Trophoblast cell (in vitro differentiated cells and primary cell): ENCODE results near the gene TSPAN9.

Experiments
- DNase-seq, 2 donors: peaks; one replicate each; pipeline ENCODE4 v3.0.0-alpha.2; 2016
- H2AFZ ChIP-seq: 2 replicates; pipeline ENCODE4 v1.6.1; 2013; ENCODE audit warnings: low read length, moderate library complexity, mild to moderate bottlenecking; ENCODE audit not compliant: insufficient read depth, poor library complexity
- H2AK5ac ChIP-seq: 2 replicates; pipeline ENCODE4 v1.6.1; 2013; ENCODE audit warnings: mild to moderate bottlenecking, low read length
- H2BK120ac ChIP-seq: 2 replicates; pipeline ENCODE4 v1.6.1; 2013; ENCODE audit warnings: low read length, mild to moderate bottlenecking, moderate library complexity; ENCODE audit not compliant: insufficient read depth, poor library complexity
- H2BK12ac ChIP-seq: 2 replicates; pipeline ENCODE4 v1.6.1; 2013; ENCODE audit warnings: mild to moderate bottlenecking, low read length, moderate library complexity
- H2BK5ac ChIP-seq: 2 replicates; pipeline ENCODE4 v1.6.1; 2013; ENCODE audit warnings: low read length, low read depth, moderate library complexity, mild to moderate bottlenecking; ENCODE audit not compliant: poor library complexity
- H3K14ac ChIP-seq: 2 replicates; pipeline ENCODE4 v1.6.1; 2013; ENCODE audit warnings: mild to moderate bottlenecking, low read length
- H3K18ac ChIP-seq: 2 replicates; pipeline ENCODE4 v1.6.1; 2013; ENCODE audit warnings: mild to moderate bottlenecking, low read length
- H3K23ac ChIP-seq: 2 replicates; pipeline ENCODE4 v1.6.1; 2013; ENCODE audit warnings: low read length
- H3K27ac ChIP-seq: 2 replicates; pipeline ENCODE4 v1.5.1; 2013; ENCODE audit warnings: low read depth, mild to moderate bottlenecking, inconsistent platforms, low read length, moderate library complexity
- H3K27me3 ChIP-seq: 2 replicates; pipeline ENCODE4 v1.6.1; 2013; ENCODE audit warnings: inconsistent platforms, mild to moderate bottlenecking, low read length, moderate library complexity; ENCODE audit not compliant: insufficient read depth
- H3K36me3 ChIP-seq, 2 experiments: 1 replicate in 1 of 2; 2 replicates in 1 of 2; pipeline ENCODE4 v1.6.1; 2013; ENCODE audit warnings: low read length in 2 of 2, mild to moderate bottlenecking in 2 of 2, moderate library complexity in 1 of 2; ENCODE audit not compliant: insufficient read depth in 2 of 2, control insufficient read depth in 1 of 2
- H3K4ac ChIP-seq: 2 replicates; pipeline ENCODE4 v1.6.1; 2013; ENCODE audit warnings: low read depth, mild to moderate bottlenecking, low read length, moderate library complexity
- H3K4me1 ChIP-seq, 2 experiments: 1 replicate in 1 of 2; 2 replicates in 1 of 2; pipeline ENCODE4 v1.6.1; 2013; ENCODE audit warnings: low read length in 2 of 2, mild to moderate bottlenecking in 2 of 2, moderate library complexity in 1 of 2; ENCODE audit not compliant: insufficient read depth in 2 of 2, control insufficient read depth in 1 of 2
- H3K4me2 ChIP-seq: 2 replicates; pipeline ENCODE4 v1.6.1; 2013; ENCODE audit warnings: inconsistent platforms, mild to moderate bottlenecking, low read length, moderate library complexity
- H3K4me3 ChIP-seq: 2 replicates; pipeline ENCODE4 v1.5.1; 2013; ENCODE audit warnings: mild to moderate bottlenecking, low read depth, low read length, inconsistent platforms
- H3K79me1 ChIP-seq: one replicate; pipeline ENCODE4 v1.6.1; 2013; ENCODE audit warnings: low read length
- H3K79me2 ChIP-seq: 2 replicates; pipeline ENCODE4 v1.6.1; 2013; ENCODE audit warnings: low read length, mild to moderate bottlenecking; ENCODE audit not compliant: control insufficient read depth, insufficient read depth, poor library complexity
- H3K9ac ChIP-seq: 2 replicates; pipeline ENCODE4 v1.6.1; 2013; ENCODE audit warnings: mild to moderate bottlenecking, low read length
- H3K9me3 ChIP-seq: 2 replicates; pipeline ENCODE4 v1.6.1; 2013; ENCODE audit warnings: low read depth, mild to moderate bottlenecking, control low read depth, inconsistent platforms, low read length; ENCODE audit not compliant: insufficient read depth
- H4K12ac ChIP-seq: 2 replicates; pipeline ENCODE4 v1.6.1; 2013; ENCODE audit warnings: low read depth, mild to moderate bottlenecking, low read length, moderate library complexity
- H4K8ac ChIP-seq: 2 replicates; pipeline ENCODE4 v1.6.1; 2013; ENCODE audit warnings: low read depth, mild to moderate bottlenecking, low read length, moderate library complexity
- H4K91ac ChIP-seq: one replicate; pipeline ENCODE4 v1.6.1; 2013; ENCODE audit warnings: low read depth, mild to moderate bottlenecking, low read length, moderate library complexity
- WGBS: extraction: QIAGEN DNeasy Blood & Tissue Kit; methylation state at CpG from one replicate; pipeline ENCODE4 v1.1.7; 2013; ENCODE audit warnings: missing lambda C conversion rate; ENCODE audit not compliant: insufficient read length, insufficient coverage; ENCODE audit errors: extremely low coverage; 5-methylcytosine and 5-hydroxymethylcytosine counted together

The TSPAN9 gene

DNA sequence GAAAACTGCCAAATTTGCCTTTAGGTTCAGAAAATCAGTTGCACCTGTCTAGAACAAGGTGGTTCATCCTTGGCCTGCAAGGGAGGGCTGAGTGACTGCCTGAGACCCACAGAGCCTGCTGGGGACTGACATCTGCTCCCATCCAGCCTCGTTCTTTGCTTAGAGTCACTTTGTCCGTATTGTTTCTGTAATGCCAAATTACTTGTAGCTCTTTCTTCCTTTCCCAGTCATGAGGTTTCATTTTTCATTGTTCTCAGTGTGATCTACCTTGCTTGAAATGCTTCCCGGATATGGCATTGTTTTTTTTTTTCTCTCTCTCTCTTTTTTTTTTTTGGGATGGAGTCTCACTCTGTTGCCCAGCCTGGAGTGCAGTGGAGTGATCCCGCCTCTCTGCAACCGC is 21.3 kb downstream of the TSPAN9 start:
- H2BK120ac ChIP-seq = no peak overlapping the region
- H4K12ac ChIP-seq = no peak overlapping the region
- no peak overlapping the region for H3K14ac ChIP-seq
- no peak overlapping the region for H2BK5ac ChIP-seq
- H3K9me3 ChIP-seq = peaks cover 3% of the 10 kb centered on the region
- peaks cover 7% of the 10 kb centered on the region for H3K79me1 ChIP-seq
- no peak overlapping the region for H3K27ac ChIP-seq
- no peak overlapping the region for H3K4me2 ChIP-seq
- H2AFZ ChIP-seq = no peak overlapping the region
- no peak overlapping the region for H3K9ac ChIP-seq
- peaks cover 11 to 15% of the 10 kb centered on the region in 2 experiments for H3K4me1 ChIP-seq
- H4K91ac ChIP-seq = no peak overlapping the region
- H3K27me3 ChIP-seq = no peaks in the 10 kb centered on the region
- H3K23ac ChIP-seq = no peak overlapping the region
- H2AK5ac ChIP-seq = no peak overlapping the region
- no peak overlapping the region for H4K8ac ChIP-seq
- DNase-seq = no peak
- H3K4me3 ChIP-seq = no peak overlapping the region
- no peaks in the 10 kb centered on the region for H3K79me2 ChIP-seq
- WGBS = no CpG with 5 or more reads among the region's 5 CpGs
- no peak overlapping the region for H3K4ac ChIP-seq
- no peak overlapping the region for H3K18ac ChIP-seq
- no peak overlapping the region for H2BK12ac ChIP-seq
- peaks cover 2% of the 10 kb centered on the region in 2 experiments for H3K36me3 ChIP-seq

DNA sequence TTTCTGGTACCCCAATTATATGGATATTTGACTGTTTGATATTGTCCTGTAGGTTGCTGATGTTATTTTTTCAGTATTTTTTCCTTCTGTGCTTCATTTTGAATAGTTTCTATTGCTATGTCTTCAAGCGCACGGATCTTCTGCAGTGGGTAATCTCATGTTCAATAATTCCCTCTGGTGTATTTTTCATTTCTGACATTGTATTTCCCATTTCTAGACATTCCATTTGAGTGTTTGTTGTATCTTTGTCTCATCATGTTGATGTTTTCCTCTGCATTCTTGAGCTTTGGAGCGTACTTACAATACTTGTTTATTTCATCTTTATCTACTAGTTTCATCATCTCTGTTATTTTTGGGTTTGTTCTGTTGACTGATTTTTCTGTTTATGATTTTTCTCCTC is 22.0 kb downstream of the TSPAN9 start:
- no CpG with 5 or more reads among the region's 3 CpGs for WGBS
- Histone ChIP-seq H2BK5ac (no peak overlapping the region), H3K79me1 (peaks cover 7% of the 10 kb centered on the region), H4K12ac (no peak overlapping the region), H2BK12ac (no peak overlapping the region), H3K9me3 (peaks cover 3% of the 10 kb centered on the region), H4K91ac (no peak overlapping the region), H3K79me2 (no peaks in the 10 kb centered on the region), H3K4me3 (no peak overlapping the region), H3K27me3 (no peaks in the 10 kb centered on the region), H3K23ac (no peak overlapping the region), H2AFZ (no peak overlapping the region), H3K4ac (no peak overlapping the region), H3K18ac (no peak overlapping the region), H3K4me1 (peaks cover 11 to 15% of the 10 kb centered on the region in 2 experiments), H4K8ac (no peak overlapping the region), H2BK120ac (no peak overlapping the region), H3K9ac (no peak overlapping the region), H3K36me3 (peaks cover 2% of the 10 kb centered on the region in 2 experiments), H2AK5ac (no peak overlapping the region), H3K14ac (no peak overlapping the region), H3K4me2 (no peak overlapping the region), H3K27ac (no peak overlapping the region)
- peak in 1 of 2 donors; percentile 96 for DNase-seq

DNA sequence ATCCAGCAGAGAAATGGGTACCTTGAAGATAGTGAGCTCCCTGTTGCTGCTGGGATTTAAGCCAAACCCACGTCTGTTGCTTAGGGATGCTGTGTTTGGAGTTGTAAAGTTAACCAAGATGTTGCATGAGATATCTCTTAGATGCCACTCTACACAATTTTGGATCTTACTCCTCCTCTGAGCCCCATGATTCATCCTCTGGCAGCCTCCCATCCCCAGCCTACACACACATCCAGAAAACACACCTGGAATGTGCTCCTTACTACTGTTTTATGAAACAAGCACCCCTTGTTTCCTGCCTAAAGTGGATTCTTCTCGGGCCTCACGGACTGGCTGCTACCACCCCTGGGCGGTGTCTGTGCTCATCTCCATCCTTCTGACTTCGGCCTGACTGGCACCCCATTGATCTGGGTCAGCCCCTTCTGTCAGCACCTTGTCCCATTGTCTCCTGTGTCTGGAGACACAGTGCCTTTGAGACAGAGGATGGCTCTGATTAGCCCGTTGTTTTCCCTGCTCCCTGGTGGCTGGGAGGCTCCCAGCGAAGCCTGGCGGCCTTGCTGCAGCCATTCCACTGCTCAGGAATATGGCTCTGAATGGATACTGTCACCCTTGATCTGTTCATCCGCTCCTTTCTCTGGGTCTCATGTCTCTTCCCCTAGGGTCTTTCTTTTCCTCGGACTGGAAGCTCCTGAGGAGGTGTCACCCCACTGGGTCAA is 24.3 kb downstream of the TSPAN9 start:
- Histone ChIP-seq H2BK12ac (no peak overlapping the region), H2AFZ (no peak overlapping the region), H2BK120ac (no peak overlapping the region), H3K79me2 (no peaks in the 10 kb centered on the region), H3K27ac (no peak overlapping the region), H3K4me2 (no peak overlapping the region), H3K36me3 (peaks cover 0 to 2% of the 10 kb centered on the region in 2 experiments), H3K23ac (no peak overlapping the region), H3K4me1 (peaks cover 18 to 21% of the 10 kb centered on the region in 2 experiments), H2BK5ac (no peak overlapping the region), H4K12ac (no peak overlapping the region), H3K4me3 (peak overlapping the region; percentile 6), H3K79me1 (peaks cover 7% of the 10 kb centered on the region), H4K91ac (no peak overlapping the region), H3K14ac (no peak overlapping the region), H3K9ac (no peak overlapping the region), H3K4ac (no peak overlapping the region), H3K27me3 (no peaks in the 10 kb centered on the region), H3K9me3 (peaks cover 7% of the 10 kb centered on the region), H3K18ac (no peak overlapping the region), H2AK5ac (no peak overlapping the region), H4K8ac (no peak overlapping the region)
- DNase-seq = peak in 1 of 2 donors; percentile 10
- WGBS = no CpG with 5 or more reads among the region's 10 CpGs

DNA sequence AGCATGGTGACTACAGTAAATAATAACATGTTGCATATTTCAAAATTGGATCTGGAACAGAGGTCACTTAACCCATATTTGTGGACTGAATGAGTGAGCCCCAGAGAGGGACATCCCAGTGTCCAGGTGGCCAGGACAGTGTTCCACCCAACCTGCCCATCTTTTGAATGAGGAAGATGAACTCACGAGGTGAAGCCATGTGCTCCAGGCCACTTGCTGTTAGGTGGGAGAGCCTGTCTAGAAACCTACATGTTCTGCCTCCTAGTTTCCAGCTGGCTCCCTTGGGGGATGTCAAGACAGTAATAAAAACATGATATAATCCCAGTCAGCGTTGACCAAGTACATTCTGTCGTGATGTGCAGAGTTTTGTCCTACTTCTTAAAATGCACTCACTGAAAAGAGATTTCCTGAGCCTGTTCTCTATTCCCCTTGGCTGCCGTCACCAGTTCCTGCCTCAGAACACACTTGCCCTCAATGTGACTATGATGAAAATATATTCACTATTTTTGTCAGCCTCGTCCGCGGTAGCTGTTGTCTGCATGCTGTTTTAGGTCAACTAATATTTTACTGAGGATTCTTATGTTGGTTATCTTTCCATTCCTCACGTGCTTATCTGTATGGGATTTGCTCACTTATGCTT is 25.7 kb downstream of the TSPAN9 start:
- Histone ChIP-seq H3K9ac (no peak overlapping the region), H3K27ac (no peak overlapping the region), H2AFZ (no peak overlapping the region), H3K27me3 (no peaks in the 10 kb centered on the region), H4K91ac (no peak overlapping the region), H3K79me1 (peaks cover 7% of the 10 kb centered on the region), H3K79me2 (no peaks in the 10 kb centered on the region), H4K12ac (no peak overlapping the region), H3K14ac (no peak overlapping the region), H3K4me2 (no peak overlapping the region), H3K23ac (no peak overlapping the region), H4K8ac (no peak overlapping the region), H3K18ac (no peak overlapping the region), H2BK5ac (no peak overlapping the region), H3K4me1 (peaks cover 13 to 22% of the 10 kb centered on the region in 2 experiments), H3K36me3 (peaks cover 0 to 2% of the 10 kb centered on the region in 2 experiments), H2AK5ac (no peak overlapping the region), H2BK120ac (no peak overlapping the region), H3K4me3 (no peak overlapping the region), H3K9me3 (peaks cover 5% of the 10 kb centered on the region), H2BK12ac (no peak overlapping the region), H3K4ac (no peak overlapping the region)
- no CpG with 5 or more reads among the region's 8 CpGs for WGBS
- DNase-seq = peak; percentile 80 to 88
